WTC11 (cell line): ENCODE measurements around the gene DLG5. TPM values are rescaled to one million over a fixed set of nuclear protein-coding genes. Genes with fewer than 3 reads are reported as not detected.

Experiments used
- ATAC-seq: fragments of 200-7000 bp; cut with Tn5 transposase; 2 replicates; pipeline ENCODE4 v1.10.0; 2021; ENCODE audit warnings: mild to moderate bottlenecking, moderate library complexity
- CTCF ChIA-PET: fragments of 300-600 bp; sonication (Branson Sonifier 250); formaldehyde crosslinking; loops from one replicate; lab custom pipeline; 2021; ENCODE audit warnings: antibody characterized with exemption; lab: Charles Lee
- POLR2A ChIA-PET: fragments of 350-600 bp; sonication (Branson Sonifier 250); formaldehyde crosslinking; loops from one replicate; lab custom pipeline; 2021; ENCODE audit warnings: antibody characterized with exemption; lab: Charles Lee
- DNase-seq: peaks from one replicate; pipeline ENCODE4 v3.0.0; 2021; ENCODE audit warnings: low spot score
- H3K27ac Mint-ChIP-seq: 2 replicates; pipeline ENCODE4 v1.8.0; 2021; ENCODE audit warnings: mixed read lengths
- H3K27me3 Mint-ChIP-seq: 2 replicates; pipeline ENCODE4 v1.8.0; 2021; ENCODE audit warnings: low read depth, mild to moderate bottlenecking, moderate library complexity, mixed read lengths
- H3K36me3 Mint-ChIP-seq: 2 replicates; pipeline ENCODE4 v1.8.0; 2021; ENCODE audit warnings: mixed read lengths
- H3K4me1 Mint-ChIP-seq: 2 replicates; pipeline ENCODE4 v1.8.0; 2022; ENCODE audit warnings: mixed read lengths
- H3K4me3 Mint-ChIP-seq: 2 replicates; pipeline ENCODE4 v1.8.0; 2021; ENCODE audit warnings: mild to moderate bottlenecking, moderate library complexity, mixed read lengths
- H3K9me3 Mint-ChIP-seq: 2 replicates; pipeline ENCODE4 v1.8.0; 2021; ENCODE audit warnings: mixed read lengths
- CREB1 ChIP-seq: sonication (generic); formaldehyde crosslinking; IDR thresholded peaks from 2 replicates; pipeline ENCODE4 v1.8.0; 2023; ENCODE audit warnings: mild to moderate bottlenecking, missing genetic modification reagents
- IRF1 ChIP-seq: sonication (generic); formaldehyde crosslinking; IDR thresholded peaks from 2 replicates; pipeline ENCODE4 v1.8.0; 2023; ENCODE audit warnings: missing genetic modification reagents
- IRF2 ChIP-seq: sonication (generic); formaldehyde crosslinking; IDR thresholded peaks from 2 replicates; pipeline ENCODE4 v1.8.0; 2022; ENCODE audit warnings: low read depth, missing genetic modification reagents, borderline replicate concordance
- JAZF1 ChIP-seq: fragments of 250-450 bp; sonication (Bioruptor Pico); IDR thresholded peaks from 2 replicates; pipeline ENCODE4 v1.9.0; 2021; ENCODE audit warnings: moderate library complexity, mild to moderate bottlenecking, inconsistent platforms
- NR1H2 ChIP-seq: sonication (generic); formaldehyde crosslinking; IDR thresholded peaks from 2 replicates; pipeline ENCODE4 v1.9.0; 2021; ENCODE audit warnings: mild to moderate bottlenecking, moderate library complexity, missing genetic modification reagents
- SMAD4 ChIP-seq: sonication (generic); formaldehyde crosslinking; IDR thresholded peaks from 2 replicates; pipeline ENCODE4 v1.8.0; 2022; ENCODE audit warnings: mild to moderate bottlenecking, missing genetic modification reagents
- SP1 ChIP-seq: sonication (generic); formaldehyde crosslinking; conservative IDR thresholded peaks from 2 replicates; pipeline ENCODE4 v1.8.1; 2022; ENCODE audit warnings: missing genetic modification reagents
- ZNF121 ChIP-seq: sonication (generic); formaldehyde crosslinking; IDR thresholded peaks from 2 replicates; pipeline ENCODE4 v1.8.0; 2023; ENCODE audit warnings: missing genetic modification reagents
- ZNF219 ChIP-seq: sonication (generic); formaldehyde crosslinking; IDR thresholded peaks from 2 replicates; pipeline ENCODE4 v1.8.0; 2023; ENCODE audit warnings: missing genetic modification reagents, mild to moderate bottlenecking, borderline replicate concordance
- ZNF263 ChIP-seq: sonication (generic); formaldehyde crosslinking; IDR thresholded peaks from 2 replicates; pipeline ENCODE4 v1.8.1; 2022; ENCODE audit warnings: low read depth, mild to moderate bottlenecking, moderate library complexity, missing genetic modification reagents
- total RNA-seq: library from RNA; stranded (reverse); gene quantifications from 3 replicates; pipeline ENCODE4 v1.2.3, GENCODE V29; 2021
- TF ChIP-seq, protein P1 (sequence below): fragments of 250-450 bp; sonication (Bioruptor Pico); IDR thresholded peaks from 2 replicates; pipeline ENCODE4 v1.9.0; 2021; ENCODE audit warnings: mild to moderate bottlenecking
- TF ChIP-seq, protein P2 (sequence below): sonication (generic); formaldehyde crosslinking; IDR thresholded peaks from 2 replicates; pipeline ENCODE4 v1.8.0; 2022; ENCODE audit warnings: mild to moderate bottlenecking, missing genetic modification reagents
- TF ChIP-seq, protein P3 (sequence below): fragments of 250-450 bp; sonication (Bioruptor Pico); IDR thresholded peaks from 2 replicates; pipeline ENCODE4 v1.9.0; 2021; ENCODE audit warnings: mild to moderate bottlenecking
- TF ChIP-seq, protein P4 (sequence below): sonication (generic); formaldehyde crosslinking; IDR thresholded peaks from 2 replicates; pipeline ENCODE4 v1.8.1; 2023; ENCODE audit warnings: mild to moderate bottlenecking, missing genetic modification reagents, moderate library complexity
- TF ChIP-seq, protein P5 (sequence below): sonication (generic); formaldehyde crosslinking; IDR thresholded peaks from 2 replicates; pipeline ENCODE4 v1.8.0; 2023; ENCODE audit warnings: mild to moderate bottlenecking, missing genetic modification reagents
- TF ChIP-seq, protein P6 (sequence below): sonication (generic); formaldehyde crosslinking; IDR thresholded peaks from 2 replicates; pipeline ENCODE4 v1.8.0; 2022; ENCODE audit warnings: missing genetic modification reagents
- TF ChIP-seq, protein P7 (sequence below): fragments of 250-450 bp; sonication (Bioruptor Pico); IDR thresholded peaks from 2 replicates; pipeline ENCODE4 v1.8.0; 2021; ENCODE audit warnings: mild to moderate bottlenecking

DLG5 gene
- total RNA-seq, 1 experiment from 2014 or later, result 65.5 TPM

- Mint-ChIP-seq H3K9me3 (no peaks in the 10 kb centered on the region), H3K27me3 (no peaks in the 10 kb centered on the region), H3K27ac (no peak overlapping the region), H3K4me3 (no peak overlapping the region), H3K36me3 (peaks cover 15% of the 10 kb centered on the region), H3K4me1 (peaks cover 69% of the 10 kb centered on the region)
- no peak for DNase-seq
- ATAC-seq, result no peak
- POLR2A ChIA-PET, result no interaction called here
- CTCF ChIA-PET, result interaction anchor here (2.8 to 4.8 kb wide), 2 partner anchors 20 to 23 kb away, joined by 20 to 24 read pairs; no protein-coding TSS in a partner anchor
- TF ChIP-seq, protein P1, sequence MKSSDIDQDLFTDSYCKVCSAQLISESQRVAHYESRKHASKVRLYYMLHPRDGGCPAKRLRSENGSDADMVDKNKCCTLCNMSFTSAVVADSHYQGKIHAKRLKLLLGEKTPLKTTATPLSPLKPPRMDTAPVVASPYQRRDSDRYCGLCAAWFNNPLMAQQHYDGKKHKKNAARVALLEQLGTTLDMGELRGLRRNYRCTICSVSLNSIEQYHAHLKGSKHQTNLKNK (CRISPR knock-in tag), result no peak
- TF ChIP-seq ZNF219 (CRISPR knock-in tag), result no peak
- TF ChIP-seq, protein P2, sequence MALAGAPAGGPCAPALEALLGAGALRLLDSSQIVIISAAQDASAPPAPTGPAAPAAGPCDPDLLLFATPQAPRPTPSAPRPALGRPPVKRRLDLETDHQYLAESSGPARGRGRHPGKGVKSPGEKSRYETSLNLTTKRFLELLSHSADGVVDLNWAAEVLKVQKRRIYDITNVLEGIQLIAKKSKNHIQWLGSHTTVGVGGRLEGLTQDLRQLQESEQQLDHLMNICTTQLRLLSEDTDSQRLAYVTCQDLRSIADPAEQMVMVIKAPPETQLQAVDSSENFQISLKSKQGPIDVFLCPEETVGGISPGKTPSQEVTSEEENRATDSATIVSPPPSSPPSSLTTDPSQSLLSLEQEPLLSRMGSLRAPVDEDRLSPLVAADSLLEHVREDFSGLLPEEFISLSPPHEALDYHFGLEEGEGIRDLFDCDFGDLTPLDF (CRISPR knock-in tag), result no peak
- TF ChIP-seq IRF1 (CRISPR knock-in tag), result no peak
- no peak for TF ChIP-seq NR1H2 (CRISPR knock-in tag)
- TF ChIP-seq ZNF121, result no peak
- no peak for TF ChIP-seq SP1 (CRISPR knock-in tag)
- TF ChIP-seq, protein P3, sequence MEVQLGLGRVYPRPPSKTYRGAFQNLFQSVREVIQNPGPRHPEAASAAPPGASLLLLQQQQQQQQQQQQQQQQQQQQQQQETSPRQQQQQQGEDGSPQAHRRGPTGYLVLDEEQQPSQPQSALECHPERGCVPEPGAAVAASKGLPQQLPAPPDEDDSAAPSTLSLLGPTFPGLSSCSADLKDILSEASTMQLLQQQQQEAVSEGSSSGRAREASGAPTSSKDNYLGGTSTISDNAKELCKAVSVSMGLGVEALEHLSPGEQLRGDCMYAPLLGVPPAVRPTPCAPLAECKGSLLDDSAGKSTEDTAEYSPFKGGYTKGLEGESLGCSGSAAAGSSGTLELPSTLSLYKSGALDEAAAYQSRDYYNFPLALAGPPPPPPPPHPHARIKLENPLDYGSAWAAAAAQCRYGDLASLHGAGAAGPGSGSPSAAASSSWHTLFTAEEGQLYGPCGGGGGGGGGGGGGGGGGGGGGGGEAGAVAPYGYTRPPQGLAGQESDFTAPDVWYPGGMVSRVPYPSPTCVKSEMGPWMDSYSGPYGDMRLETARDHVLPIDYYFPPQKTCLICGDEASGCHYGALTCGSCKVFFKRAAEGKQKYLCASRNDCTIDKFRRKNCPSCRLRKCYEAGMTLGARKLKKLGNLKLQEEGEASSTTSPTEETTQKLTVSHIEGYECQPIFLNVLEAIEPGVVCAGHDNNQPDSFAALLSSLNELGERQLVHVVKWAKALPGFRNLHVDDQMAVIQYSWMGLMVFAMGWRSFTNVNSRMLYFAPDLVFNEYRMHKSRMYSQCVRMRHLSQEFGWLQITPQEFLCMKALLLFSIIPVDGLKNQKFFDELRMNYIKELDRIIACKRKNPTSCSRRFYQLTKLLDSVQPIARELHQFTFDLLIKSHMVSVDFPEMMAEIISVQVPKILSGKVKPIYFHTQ (CRISPR knock-in tag), result no peak
- TF ChIP-seq ZNF263 (CRISPR knock-in tag), result no peak
- TF ChIP-seq, protein P4, sequence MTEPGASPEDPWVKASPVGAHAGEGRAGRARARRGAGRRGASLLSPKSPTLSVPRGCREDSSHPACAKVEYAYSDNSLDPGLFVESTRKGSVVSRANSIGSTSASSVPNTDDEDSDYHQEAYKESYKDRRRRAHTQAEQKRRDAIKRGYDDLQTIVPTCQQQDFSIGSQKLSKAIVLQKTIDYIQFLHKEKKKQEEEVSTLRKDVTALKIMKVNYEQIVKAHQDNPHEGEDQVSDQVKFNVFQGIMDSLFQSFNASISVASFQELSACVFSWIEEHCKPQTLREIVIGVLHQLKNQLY (CRISPR knock-in tag), result no peak
- TF ChIP-seq, protein P5, sequence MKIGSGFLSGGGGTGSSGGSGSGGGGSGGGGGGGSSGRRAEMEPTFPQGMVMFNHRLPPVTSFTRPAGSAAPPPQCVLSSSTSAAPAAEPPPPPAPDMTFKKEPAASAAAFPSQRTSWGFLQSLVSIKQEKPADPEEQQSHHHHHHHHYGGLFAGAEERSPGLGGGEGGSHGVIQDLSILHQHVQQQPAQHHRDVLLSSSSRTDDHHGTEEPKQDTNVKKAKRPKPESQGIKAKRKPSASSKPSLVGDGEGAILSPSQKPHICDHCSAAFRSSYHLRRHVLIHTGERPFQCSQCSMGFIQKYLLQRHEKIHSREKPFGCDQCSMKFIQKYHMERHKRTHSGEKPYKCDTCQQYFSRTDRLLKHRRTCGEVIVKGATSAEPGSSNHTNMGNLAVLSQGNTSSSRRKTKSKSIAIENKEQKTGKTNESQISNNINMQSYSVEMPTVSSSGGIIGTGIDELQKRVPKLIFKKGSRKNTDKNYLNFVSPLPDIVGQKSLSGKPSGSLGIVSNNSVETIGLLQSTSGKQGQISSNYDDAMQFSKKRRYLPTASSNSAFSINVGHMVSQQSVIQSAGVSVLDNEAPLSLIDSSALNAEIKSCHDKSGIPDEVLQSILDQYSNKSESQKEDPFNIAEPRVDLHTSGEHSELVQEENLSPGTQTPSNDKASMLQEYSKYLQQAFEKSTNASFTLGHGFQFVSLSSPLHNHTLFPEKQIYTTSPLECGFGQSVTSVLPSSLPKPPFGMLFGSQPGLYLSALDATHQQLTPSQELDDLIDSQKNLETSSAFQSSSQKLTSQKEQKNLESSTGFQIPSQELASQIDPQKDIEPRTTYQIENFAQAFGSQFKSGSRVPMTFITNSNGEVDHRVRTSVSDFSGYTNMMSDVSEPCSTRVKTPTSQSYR, result no peak
- no peak for TF ChIP-seq CREB1 (CRISPR knock-in tag)
- TF ChIP-seq IRF2 (CRISPR knock-in tag), result no peak
- TF ChIP-seq, protein P6, sequence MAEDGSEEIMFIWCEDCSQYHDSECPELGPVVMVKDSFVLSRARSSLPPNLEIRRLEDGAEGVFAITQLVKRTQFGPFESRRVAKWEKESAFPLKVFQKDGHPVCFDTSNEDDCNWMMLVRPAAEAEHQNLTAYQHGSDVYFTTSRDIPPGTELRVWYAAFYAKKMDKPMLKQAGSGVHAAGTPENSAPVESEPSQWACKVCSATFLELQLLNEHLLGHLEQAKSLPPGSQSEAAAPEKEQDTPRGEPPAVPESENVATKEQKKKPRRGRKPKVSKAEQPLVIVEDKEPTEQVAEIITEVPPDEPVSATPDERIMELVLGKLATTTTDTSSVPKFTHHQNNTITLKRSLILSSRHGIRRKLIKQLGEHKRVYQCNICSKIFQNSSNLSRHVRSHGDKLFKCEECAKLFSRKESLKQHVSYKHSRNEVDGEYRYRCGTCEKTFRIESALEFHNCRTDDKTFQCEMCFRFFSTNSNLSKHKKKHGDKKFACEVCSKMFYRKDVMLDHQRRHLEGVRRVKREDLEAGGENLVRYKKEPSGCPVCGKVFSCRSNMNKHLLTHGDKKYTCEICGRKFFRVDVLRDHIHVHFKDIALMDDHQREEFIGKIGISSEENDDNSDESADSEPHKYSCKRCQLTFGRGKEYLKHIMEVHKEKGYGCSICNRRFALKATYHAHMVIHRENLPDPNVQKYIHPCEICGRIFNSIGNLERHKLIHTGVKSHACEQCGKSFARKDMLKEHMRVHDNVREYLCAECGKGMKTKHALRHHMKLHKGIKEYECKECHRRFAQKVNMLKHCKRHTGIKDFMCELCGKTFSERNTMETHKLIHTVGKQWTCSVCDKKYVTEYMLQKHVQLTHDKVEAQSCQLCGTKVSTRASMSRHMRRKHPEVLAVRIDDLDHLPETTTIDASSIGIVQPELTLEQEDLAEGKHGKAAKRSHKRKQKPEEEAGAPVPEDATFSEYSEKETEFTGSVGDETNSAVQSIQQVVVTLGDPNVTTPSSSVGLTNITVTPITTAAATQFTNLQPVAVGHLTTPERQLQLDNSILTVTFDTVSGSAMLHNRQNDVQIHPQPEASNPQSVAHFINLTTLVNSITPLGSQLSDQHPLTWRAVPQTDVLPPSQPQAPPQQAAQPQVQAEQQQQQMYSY, result no peak
- no peak for TF ChIP-seq SMAD4 (CRISPR knock-in tag)
- TF ChIP-seq, protein P7, sequence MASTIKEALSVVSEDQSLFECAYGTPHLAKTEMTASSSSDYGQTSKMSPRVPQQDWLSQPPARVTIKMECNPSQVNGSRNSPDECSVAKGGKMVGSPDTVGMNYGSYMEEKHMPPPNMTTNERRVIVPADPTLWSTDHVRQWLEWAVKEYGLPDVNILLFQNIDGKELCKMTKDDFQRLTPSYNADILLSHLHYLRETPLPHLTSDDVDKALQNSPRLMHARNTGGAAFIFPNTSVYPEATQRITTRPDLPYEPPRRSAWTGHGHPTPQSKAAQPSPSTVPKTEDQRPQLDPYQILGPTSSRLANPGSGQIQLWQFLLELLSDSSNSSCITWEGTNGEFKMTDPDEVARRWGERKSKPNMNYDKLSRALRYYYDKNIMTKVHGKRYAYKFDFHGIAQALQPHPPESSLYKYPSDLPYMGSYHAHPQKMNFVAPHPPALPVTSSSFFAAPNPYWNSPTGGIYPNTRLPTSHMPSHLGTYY, result no peak
- no peak for TF ChIP-seq JAZF1
Measured at GRCh38 chr10:77867124-77867719, 59.3 kb downstream of the DLG5 start.
